ENCODE results near the gene NIF3L1.

NIF3L1 gene, protein sequence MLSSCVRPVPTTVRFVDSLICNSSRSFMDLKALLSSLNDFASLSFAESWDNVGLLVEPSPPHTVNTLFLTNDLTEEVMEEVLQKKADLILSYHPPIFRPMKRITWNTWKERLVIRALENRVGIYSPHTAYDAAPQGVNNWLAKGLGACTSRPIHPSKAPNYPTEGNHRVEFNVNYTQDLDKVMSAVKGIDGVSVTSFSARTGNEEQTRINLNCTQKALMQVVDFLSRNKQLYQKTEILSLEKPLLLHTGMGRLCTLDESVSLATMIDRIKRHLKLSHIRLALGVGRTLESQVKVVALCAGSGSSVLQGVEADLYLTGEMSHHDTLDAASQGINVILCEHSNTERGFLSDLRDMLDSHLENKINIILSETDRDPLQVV

DNA sequence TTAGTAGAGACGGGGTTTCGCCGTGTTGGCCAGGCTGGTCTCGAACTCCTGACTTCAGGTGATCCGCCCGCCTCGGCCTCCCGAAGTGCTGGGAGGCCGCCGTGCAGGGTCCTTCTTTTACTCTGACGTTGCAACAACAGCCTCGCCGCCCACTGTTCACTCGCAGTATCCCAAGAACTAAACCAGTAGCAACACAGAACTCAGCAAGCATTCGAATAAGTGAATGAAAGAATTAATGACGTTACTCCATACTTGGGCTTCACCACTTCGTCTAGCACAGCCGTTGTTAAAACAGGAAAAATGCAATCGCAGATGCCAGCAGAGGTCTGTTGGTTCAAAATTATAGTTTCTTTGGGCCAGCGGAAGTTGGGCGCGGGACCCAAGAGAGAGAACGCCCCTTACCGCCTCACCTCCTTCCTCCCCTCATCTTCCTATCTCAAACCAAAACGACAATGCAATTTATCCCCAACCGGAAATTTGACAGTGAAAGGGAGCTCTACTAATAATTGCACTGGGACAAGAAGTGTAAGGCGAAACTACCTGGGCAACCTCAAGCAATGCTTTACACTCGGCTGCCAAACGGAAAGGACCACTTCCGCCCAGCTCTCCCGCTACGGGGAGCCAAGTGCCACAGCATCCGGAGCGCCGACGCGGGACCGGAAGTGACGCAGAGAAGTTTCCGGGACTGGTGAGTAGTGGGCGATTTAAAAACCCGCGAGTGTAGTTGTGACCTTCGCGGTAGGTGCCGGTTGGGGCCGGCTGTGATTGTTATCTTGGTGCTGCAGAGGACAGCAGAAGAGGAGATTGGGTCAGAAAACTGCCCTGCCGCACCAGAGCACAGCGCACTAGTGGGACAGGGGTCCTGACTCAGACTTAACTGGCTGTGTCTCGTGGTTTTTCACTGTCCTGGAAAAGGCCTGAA lies at the start of gene NIF3L1, which contains the start of gene PPIL3:
NIF3L1 (plus strand) TSS at position 668 of the 922 bp plus-strand sequence. CDS start 2,573 bp downstream, outside the sequence.
PPIL3 (minus strand) TSS at position 374 of the 922 bp plus-strand sequence. CDS start 1,462 bp downstream, outside the sequence.
- H3K27me3 Mint-ChIP-seq, result no peaks in the 10 kb centered on the region
- H3K9me3 Mint-ChIP-seq (ENCODE audit: low read depth), result no peaks in the 10 kb centered on the region
- peaks cover 8% of the 10 kb centered on the region for H3K36me3 Mint-ChIP-seq
- H3K4me1 Mint-ChIP-seq (ENCODE audit: low read depth), result peaks cover 56% of the 10 kb centered on the region
- H3K27ac Mint-ChIP-seq, result peak within 1 kb of the TSS; percentile 98
- peak within 1 kb of the TSS; percentile 94 for H3K4me3 Mint-ChIP-seq

GRCh38 chr2:200839513-200839912 lies 49.7 kb upstream of the NIF3L1 start:
- peaks cover 2% of the 10 kb centered on the region for H3K36me3 Mint-ChIP-seq
- no peak overlapping the region for H3K27ac Mint-ChIP-seq
- no peak overlapping the region for H3K4me3 Mint-ChIP-seq
- no peaks in the 10 kb centered on the region for H3K4me1 Mint-ChIP-seq (ENCODE audit: low read depth)
- H3K9me3 Mint-ChIP-seq (ENCODE audit: low read depth), result peaks cover 5% of the 10 kb centered on the region
- no peaks in the 10 kb centered on the region for H3K27me3 Mint-ChIP-seq

DNA sequence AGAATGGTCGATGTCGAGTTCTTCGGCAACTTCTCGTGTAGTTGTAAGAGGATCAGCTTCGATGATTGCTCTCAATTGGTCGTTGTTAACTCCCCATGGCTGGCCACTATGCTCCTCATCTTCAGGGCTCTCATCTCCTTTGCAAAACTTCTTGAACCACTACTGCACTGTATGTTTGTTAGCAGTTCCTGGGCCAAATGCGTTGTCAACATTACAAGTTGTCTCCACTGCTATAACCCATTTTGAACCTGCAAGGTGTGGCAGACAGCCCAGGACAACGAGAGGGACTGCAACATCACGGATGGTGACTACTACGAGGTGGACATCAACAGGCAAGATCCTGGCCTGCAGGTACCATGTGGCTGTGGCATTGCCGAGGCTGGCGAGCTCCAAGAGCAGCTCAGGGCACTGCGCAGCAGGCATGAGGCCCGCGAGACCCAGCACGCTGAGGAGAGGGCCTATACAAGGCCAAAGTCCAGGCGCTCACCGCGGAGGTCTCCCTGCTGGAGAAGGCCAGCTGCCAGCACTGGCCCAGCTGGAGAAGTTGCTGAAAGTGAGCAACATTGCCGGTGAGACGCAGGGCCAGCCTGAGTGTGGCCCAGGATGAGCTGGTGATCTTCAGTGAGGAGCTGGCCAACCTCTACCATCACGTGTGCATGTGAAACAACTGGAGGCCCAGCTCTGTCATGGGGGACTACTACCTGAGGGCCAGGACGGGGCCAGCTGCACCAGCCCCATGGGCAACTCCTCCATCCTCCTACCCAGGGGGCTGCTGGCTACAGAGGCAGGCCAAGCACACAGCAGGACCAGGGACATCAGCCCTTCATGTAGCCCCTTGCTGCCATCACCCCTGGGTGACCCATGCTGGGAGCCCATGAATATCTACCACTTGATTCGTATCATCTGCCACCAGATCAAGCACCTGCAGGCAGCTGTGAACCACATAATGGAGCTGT lies 44.9 kb upstream of the NIF3L1 start:
- H3K4me3 Mint-ChIP-seq, result no peak overlapping the region
- no peak overlapping the region for H3K27ac Mint-ChIP-seq
- H3K4me1 Mint-ChIP-seq (ENCODE audit: low read depth), result no peaks in the 10 kb centered on the region
- H3K36me3 Mint-ChIP-seq, result no peaks in the 10 kb centered on the region
- no peaks in the 10 kb centered on the region for H3K9me3 Mint-ChIP-seq (ENCODE audit: low read depth)
- no peaks in the 10 kb centered on the region for H3K27me3 Mint-ChIP-seq

GRCh38 chr2:200845194-200845593 lies 44.0 kb upstream of the NIF3L1 start:
- H3K36me3 Mint-ChIP-seq, result peaks cover under 1% of the 10 kb centered on the region

DNA sequence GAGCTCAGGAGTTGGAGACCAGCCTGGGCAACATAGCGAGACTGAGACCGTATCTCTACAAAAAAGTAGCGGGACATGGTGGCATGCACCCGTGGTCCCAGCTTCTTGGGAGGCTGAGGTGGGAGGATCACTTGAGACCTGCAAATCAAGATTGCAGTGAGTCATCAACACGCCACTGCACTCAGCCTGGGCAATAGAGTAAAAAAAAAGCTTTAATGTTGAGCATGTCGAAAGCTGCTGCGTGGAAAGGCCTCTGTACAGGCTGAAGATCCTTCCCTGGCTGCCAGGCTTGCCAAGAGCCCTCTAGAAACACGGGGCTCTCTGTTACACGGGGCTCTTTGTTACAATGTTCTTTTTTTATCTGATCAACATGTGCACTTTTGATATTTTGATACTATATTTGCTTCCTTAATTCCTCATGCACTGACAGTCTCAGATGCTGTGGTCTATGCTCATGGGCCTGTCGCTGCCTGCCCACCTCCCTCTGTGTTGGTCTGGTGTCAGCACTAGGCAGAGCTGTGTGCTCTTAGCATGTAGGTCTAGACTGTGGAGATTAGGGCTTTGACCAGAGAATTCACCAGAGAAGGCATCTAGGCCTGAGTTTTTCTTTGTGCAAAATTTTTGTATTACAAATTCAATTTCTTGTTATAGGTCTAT lies 43.4 kb upstream of the NIF3L1 start:
- H3K4me1 Mint-ChIP-seq (ENCODE audit: low read depth), result no peaks in the 10 kb centered on the region
- H3K9me3 Mint-ChIP-seq (ENCODE audit: low read depth), result no peaks in the 10 kb centered on the region
- H3K36me3 Mint-ChIP-seq, result peaks cover 6% of the 10 kb centered on the region
- no peaks in the 10 kb centered on the region for H3K27me3 Mint-ChIP-seq
- H3K4me3 Mint-ChIP-seq, result no peak overlapping the region
- H3K27ac Mint-ChIP-seq, result no peak overlapping the region

More at GRCh38 chr2:200845194-200845593, 44.0 kb upstream of the NIF3L1 start:
- Mint-ChIP-seq H3K9me3 (ENCODE audit: low read depth) (no peaks in the 10 kb centered on the region), H3K4me1 (ENCODE audit: low read depth) (no peaks in the 10 kb centered on the region), H3K4me3 (no peak overlapping the region), H3K27ac (no peak overlapping the region), H3K27me3 (no peaks in the 10 kb centered on the region)

DNA sequence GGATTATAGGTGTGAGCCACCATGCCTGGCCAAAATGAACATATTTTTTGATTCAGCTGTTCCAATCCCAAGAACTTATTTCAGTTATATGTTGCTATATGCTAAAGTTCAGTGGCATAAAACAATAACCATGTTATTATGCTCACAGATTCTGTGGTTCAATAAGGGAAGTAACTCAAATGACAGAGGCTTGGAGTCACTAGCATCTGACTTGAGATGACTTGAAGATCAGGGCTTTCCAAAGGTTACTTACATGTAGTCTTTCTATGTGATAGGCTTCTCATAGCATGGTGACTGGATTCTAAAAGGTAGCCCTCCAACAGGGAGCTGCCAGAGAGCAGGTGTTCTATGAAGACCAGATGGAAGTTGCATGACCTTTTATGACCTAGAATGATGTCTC lies 41.9 kb upstream of the NIF3L1 start:
- Mint-ChIP-seq H3K27me3 (no peaks in the 10 kb centered on the region), H3K27ac (no peak overlapping the region)

DNA sequence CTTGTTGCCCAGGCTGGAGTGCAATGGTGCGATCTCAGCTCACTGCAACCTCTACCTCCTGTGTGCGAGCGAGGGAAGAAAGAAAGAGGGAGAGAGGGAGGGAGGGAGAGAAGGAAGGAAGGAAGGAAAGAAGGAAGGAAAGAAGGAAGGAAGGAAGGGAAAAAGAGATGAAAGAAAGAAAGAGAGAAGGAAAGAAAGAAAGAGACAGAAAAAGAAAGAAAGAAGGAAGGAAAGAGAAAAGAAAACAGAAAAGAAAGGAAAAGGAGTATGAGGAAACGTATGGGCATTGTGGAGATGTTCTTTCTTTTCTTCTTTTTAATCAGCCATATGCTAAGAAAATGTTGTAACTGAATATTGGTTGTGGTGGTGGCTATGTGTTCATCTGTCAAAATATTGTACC lies 41.2 kb upstream of the NIF3L1 start:
- Mint-ChIP-seq H3K4me1 (ENCODE audit: low read depth) (peaks cover 7% of the 10 kb centered on the region), H3K27me3 (no peaks in the 10 kb centered on the region), H3K36me3 (peaks cover 18% of the 10 kb centered on the region), H3K9me3 (ENCODE audit: low read depth) (no peaks in the 10 kb centered on the region), H3K4me3 (no peak overlapping the region), H3K27ac (no peak overlapping the region)

More for the DNA sequence above, 41.9 kb upstream of the NIF3L1 start:
- Mint-ChIP-seq H3K36me3 (peaks cover 12% of the 10 kb centered on the region), H3K9me3 (ENCODE audit: low read depth) (no peaks in the 10 kb centered on the region), H3K4me3 (no peak overlapping the region), H3K4me1 (ENCODE audit: low read depth) (peaks cover 3% of the 10 kb centered on the region)

GRCh38 chr2:200850512-200851256 lies 38.5 kb upstream of the NIF3L1 start:
- H3K27ac Mint-ChIP-seq, result peak overlapping the region; percentile 59
- no peaks in the 10 kb centered on the region for H3K27me3 Mint-ChIP-seq
- H3K9me3 Mint-ChIP-seq (ENCODE audit: low read depth), result no peaks in the 10 kb centered on the region
- peaks cover 12% of the 10 kb centered on the region for H3K4me1 Mint-ChIP-seq (ENCODE audit: low read depth)
- H3K36me3 Mint-ChIP-seq, result peaks cover 26% of the 10 kb centered on the region
- no peak overlapping the region for H3K4me3 Mint-ChIP-seq

DNA sequence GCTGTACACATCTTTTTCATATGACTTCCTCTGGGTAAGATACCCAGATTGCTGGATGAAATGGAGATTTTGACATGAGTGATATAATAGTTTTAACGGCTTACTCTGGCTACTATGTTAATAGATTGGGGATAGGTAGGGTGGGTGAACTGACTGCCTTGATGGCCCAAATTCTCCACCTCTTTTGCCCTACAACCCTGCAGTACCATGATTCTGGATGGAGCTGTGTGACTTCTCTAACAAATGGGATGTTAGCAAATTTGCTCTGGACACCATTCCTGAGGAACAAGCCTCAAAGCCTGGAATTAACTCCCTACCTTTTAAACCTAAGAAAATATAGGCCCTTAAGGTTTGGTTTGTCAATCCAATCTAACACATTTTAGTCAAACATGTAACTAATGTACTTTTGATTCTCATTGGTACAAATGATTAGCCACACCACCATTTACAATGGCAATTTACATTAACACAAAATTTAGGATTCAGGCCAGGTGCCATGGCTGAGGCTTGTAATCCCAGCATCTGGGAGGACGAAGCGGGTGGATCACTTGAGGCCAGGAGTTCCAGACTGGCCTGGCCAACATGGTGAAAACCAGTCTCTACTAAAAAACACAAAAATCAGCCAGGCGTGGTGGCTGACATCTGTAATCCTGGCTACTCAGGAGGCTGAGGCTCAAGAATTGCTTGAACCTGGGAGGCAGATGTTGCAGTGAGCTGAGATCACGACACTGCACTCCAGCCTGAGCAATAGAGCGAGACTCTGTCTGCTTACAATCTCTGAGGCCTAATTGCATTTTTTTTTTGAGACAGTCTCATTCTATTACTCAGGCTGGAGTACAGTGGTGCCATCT lies 37.5 kb upstream of the NIF3L1 start:
- Mint-ChIP-seq H3K4me3 (no peak overlapping the region), H3K36me3 (peaks cover 29% of the 10 kb centered on the region), H3K4me1 (ENCODE audit: low read depth) (peaks cover 16% of the 10 kb centered on the region), H3K9me3 (ENCODE audit: low read depth) (no peaks in the 10 kb centered on the region), H3K27ac (peak overlapping the region; percentile 59), H3K27me3 (no peaks in the 10 kb centered on the region)

GRCh38 chr2:200852605-200853004 lies 36.6 kb upstream of the NIF3L1 start:
- H3K4me3 Mint-ChIP-seq, result no peak overlapping the region
- H3K36me3 Mint-ChIP-seq, result peaks cover 35% of the 10 kb centered on the region
- no peaks in the 10 kb centered on the region for H3K9me3 Mint-ChIP-seq (ENCODE audit: low read depth)
- H3K27ac Mint-ChIP-seq, result peak overlapping the region; percentile 64
- H3K27me3 Mint-ChIP-seq, result no peaks in the 10 kb centered on the region
- H3K4me1 Mint-ChIP-seq (ENCODE audit: low read depth), result peaks cover 26% of the 10 kb centered on the region

DNA sequence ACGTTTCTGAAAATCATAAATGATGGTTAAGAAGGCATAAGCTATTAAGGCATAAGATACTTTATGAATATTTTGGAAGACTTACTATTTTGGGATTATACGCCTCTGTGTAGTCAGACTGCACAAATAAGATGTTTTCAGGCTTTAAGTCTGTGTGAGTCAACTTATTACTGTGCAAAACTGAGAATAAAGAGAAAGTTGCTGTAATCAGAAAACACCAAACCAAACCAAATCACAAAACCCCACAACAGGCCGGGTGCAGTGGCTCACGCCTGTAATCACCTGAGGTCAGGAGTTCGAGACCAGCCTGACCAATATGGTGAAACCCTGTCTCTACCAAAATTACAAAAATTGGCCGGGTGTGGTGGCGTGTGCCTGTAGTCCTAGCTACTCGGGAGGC lies 32.4 kb upstream of the NIF3L1 start:
- peaks cover 45% of the 10 kb centered on the region for H3K36me3 Mint-ChIP-seq
- H3K4me3 Mint-ChIP-seq, result peak overlapping the region; percentile 30
- peaks cover 63% of the 10 kb centered on the region for H3K4me1 Mint-ChIP-seq (ENCODE audit: low read depth)
- no peaks in the 10 kb centered on the region for H3K27me3 Mint-ChIP-seq
- peak overlapping the region; percentile 61 for H3K27ac Mint-ChIP-seq
- H3K9me3 Mint-ChIP-seq (ENCODE audit: low read depth), result no peaks in the 10 kb centered on the region

DNA sequence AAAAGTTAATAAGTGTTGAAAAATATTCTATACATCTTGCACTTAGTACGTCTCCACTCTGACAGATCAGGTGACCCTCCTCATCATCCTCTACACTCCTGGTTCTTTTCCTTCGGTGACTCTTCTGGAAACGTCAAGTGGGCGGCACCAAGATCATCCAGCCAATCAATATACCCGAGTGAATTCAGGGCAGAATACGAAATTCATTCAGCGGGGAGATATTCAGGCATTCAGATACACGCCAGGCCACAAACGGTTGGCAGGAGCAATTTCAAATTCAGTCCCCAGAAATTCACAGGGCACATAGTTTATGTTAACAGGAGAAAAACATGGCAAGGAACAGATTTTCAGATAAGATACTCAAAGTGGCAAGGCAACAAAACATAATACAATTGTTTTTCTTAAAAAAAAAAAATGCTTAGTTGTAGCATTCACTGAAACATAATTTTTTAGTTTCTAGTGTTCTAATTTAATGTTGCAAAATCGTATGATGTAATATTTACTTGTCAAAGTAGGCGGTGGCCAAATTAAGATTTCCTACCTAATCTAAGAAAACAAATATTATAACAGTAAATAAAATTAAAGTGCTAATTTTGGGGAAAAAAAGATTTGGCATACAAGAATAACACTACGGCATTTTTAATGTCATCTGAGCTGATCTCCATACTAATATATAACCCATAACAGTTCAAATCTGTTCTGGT lies 28.9 kb upstream of the NIF3L1 start:
- no peaks in the 10 kb centered on the region for H3K27me3 Mint-ChIP-seq
- peaks cover 39% of the 10 kb centered on the region for H3K36me3 Mint-ChIP-seq
- H3K9me3 Mint-ChIP-seq (ENCODE audit: low read depth), result no peaks in the 10 kb centered on the region
- H3K4me1 Mint-ChIP-seq (ENCODE audit: low read depth), result peaks cover 65% of the 10 kb centered on the region
- H3K27ac Mint-ChIP-seq, result peak overlapping the region; percentile 94
- peak overlapping the region; percentile 98 for H3K4me3 Mint-ChIP-seq
